Inflammatory macrophage treated with lipopolysaccharide for 1 hour (primary cell): ENCODE data around the gene KIF3B.
"Not testable (repeated sequence)": the region's sequence is repeated elsewhere in the genome, so short reads cannot be mapped to it uniquely, and the experiment has no call there.

Experiments used
- DNase-seq, 2 donors: peaks; one replicate each; pipeline ENCODE4 v3.0.0-alpha.2; 2020 to 2022

KIF3B gene

DNA sequence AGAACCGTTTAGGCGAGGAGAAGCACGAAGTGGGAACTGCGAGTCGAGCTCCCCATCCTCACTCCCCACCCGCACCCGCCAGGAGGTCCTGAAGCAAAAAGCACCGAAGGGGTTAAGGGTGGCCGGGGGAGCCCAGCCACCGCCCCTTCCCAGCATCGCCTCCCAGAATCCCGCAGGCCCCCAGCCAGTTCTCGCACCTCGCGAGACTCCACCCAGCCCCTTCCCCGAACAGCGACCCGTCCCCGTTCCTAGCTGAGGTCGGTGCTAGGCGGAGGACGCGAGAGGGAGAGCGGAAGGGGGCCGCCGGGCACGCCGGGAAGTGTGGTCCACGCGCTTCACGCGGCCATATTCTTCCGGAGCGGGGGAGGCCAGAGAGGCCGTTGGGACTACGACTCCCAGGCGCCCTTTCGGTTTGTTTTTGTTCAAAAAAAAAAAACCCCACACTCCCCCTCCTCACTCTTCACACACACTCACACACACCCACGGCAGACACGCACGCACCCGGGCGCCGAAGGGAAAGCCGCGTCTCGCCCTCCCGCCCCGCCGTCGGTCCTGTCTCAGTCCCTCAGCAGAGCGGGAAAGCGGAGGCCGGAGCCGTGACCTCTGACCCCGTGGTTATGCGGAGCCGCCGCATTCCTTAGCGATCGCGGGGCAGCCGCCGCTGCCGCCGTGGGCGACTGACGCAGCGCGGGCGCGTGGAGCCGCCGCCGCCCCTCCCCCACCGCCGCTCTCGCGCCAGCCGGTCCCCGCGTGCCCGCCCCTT, 80.6 kb downstream of the KIF3B start, which contains the start of gene ASXL1:
ASXL1 (plus strand) TSS at position 463 of the 763 bp plus-strand sequence. CDS start 445 bp downstream, outside the sequence.
- peak; percentile 91 to 92 for DNase-seq

- no peak for DNase-seq
Observed at GRCh38 chr20:32358632-32358882, 81.1 kb downstream of the KIF3B start.

DNA sequence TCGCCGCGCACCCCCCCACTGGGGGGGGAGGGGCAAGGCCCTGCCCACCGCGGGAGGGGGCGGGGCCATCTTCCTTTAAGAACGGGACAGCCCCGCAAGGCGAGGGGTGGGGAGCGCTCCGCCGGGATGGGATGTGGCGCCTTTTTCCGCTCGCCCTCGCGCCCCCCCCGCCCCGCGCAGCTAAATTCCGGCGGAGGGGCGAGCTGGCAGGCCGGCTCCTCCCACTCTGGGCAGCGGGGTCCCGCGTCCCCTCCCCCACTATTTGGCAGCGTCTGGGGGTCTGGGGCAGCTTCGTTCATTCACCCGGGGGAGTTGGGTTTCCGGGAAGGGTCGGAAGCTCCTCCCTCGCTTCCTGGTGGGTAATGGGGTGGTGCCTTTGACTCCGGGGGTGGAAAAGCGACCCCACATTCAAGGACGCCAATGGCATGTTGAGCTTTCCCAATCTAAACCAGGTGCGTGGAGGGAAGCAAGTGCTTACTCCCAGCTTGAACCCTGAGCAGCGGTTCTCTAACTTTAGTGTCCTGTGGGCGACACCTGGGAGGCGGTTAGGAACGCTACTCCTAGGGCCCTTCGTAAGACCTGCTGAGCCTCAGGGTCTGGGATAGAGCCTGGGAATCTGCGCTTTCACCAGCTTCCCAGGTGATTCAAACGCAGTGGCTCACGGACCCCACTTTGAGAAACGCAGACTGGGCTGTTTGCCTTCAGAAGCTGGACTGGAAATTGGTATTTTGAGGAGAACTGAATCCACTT, 81.6 kb downstream of the KIF3B start:
- peak; percentile 54 for DNase-seq

DNA sequence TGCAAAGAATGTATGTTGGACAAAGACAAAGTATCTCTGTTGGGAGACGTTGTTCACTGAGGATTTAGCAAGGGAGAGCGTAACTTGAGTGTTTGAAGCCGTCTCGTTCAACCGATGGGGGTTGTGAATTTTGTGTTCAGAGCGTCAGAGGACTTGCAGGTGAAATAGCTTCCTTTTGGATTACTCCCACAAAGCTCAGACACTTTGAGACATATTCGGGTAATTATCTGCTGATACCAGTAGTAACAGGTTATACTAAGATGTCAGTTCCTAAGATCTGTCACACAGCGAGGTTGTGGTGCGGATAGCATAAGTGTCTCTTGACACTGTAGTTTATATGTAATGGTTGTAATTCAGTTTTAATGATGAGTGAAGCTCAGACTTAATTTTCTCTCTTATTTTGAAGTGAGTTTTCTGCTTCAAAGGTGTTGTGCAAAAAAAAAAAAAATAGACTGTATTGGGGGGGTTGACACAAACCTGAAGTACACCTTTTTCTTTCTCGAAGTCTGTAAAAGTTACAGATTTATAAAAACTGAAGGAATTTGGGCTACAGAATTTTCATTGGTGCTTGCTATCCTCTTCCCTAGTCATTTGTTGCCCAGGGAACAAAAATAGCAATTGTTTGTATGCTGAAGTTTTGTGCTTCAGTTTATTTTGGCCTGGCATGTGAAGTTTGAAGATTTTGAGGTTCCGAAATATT, 82.3 kb downstream of the KIF3B start:
- no peak for DNase-seq

GRCh38 chr20:32360333-32360634, 82.8 kb downstream of the KIF3B start:
- no peak for DNase-seq

GRCh38 chr20:32362901-32363364, 85.5 kb downstream of the KIF3B start:
- no peak for DNase-seq

DNA sequence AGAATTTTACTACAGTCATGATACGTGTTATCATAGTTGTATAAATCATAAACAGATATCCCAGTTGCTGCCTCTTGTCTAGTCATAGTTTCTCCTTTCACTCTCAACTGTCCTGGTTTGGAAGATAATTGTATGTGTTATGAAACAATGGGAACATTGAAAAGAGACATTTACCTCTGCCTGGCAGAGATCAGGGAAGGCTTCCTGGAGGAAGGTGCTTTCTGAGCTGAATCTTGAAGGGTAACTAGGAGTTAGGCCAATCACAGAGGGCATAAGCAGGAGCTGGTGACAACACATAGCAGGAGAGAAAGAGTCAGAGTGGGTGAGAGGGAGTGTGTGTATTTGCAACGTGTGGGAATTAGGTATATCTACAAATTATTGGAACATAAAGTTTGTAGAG, 86.0 kb downstream of the KIF3B start:
- no peak for DNase-seq

DNA sequence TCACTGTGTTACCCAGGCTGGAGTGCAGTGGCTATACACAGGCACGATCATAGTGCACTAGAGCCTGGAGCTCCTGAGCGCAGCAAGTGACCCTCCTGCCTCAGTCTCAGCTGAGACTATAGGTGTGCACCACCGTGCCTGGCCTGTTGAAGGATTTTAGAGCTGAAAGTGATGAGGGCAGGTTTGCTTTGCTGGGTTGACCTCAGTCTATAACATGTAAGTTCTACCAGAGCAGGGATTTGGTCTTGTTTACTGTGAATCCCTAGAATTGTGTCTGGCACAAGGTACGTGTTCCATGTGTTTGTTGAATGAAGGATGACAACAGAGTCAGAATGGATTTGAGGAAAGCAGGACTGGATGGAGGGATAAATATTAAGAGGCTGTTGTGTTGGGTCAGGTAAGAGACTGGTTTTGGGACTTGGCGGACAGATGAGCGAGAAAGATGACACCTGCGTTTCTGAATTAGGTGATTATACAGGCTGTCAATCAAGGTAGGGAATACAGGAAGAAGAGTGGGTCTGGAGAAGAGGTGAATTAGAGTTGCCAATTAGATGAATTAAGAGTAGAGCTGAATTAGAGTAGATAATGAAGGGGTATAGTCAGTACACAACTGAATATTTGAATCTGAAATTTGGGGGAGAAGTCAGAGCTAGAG, 87.2 kb downstream of the KIF3B start:
- DNase-seq, result no peak

DNA sequence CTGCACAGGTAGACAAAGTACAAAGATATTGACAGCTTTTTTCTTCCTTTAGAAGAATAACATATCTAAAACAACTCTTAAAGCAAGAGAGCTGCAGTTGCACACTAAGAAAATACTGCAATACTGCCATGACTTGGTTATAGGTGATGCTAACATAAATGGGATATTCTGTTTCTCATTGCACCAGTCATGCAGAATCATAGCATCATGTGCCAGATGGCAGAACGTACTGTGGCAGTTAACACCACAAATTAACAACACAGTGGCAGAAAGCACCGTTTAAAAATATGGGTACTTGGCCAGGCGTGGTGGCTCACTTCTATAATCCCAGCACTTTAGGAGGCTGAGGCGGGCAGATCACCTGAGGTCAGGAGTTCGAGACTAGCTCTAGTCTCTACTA, 88.1 kb downstream of the KIF3B start:
- no peak for DNase-seq

GRCh38 chr20:32366380-32366779, 88.9 kb downstream of the KIF3B start:
- no peak for DNase-seq

GRCh38 chr20:32368323-32368722, 90.9 kb downstream of the KIF3B start:
- no peak for DNase-seq

DNA sequence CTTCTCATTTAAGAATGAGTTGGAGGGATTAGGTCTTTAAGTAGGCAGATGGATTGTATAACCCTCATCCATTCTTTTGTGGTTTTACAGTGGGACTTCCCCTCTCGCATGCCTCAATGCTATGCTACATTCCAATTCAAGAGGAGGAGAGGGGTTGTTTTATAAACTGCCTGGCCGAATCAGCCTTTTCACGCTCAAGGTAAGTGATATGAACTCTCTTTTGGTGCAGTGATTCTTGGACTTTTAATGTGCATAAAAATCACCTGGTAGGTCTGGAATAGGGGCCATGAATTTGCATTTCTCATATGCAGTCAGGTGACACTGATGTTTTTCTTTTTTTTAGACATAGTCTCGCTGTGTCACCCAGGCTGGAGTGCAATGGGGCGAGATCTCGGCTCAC, 91.5 kb downstream of the KIF3B start:
- peak; percentile 20 to 58 for DNase-seq

- DNase-seq, result no peak
Observed at GRCh38 chr20:32370897-32371296, 93.4 kb downstream of the KIF3B start.

- DNase-seq, result no peak
Observed at GRCh38 chr20:32378461-32378860, 101.0 kb downstream of the KIF3B start.

GRCh38 chr20:32380037-32380436, 102.6 kb downstream of the KIF3B start:
- DNase-seq, result not testable (repeated sequence)

GRCh38 chr20:32380745-32381144, 103.3 kb downstream of the KIF3B start:
- DNase-seq, result no peak

- DNase-seq, result no peak
Observed at GRCh38 chr20:32382102-32382950, 104.9 kb downstream of the KIF3B start.

- DNase-seq, result not testable (repeated sequence)
Observed at GRCh38 chr20:32383441-32383840, 106.0 kb downstream of the KIF3B start.
